Lower lobe of right lung (tissue), 2 donors: ENCODE measurements around the gene CEP295NL. TPM values are rescaled to one million over a fixed set of nuclear protein-coding genes. Genes with fewer than 3 reads are reported as not detected.
"Not testable (repeated sequence)": the region's sequence is repeated elsewhere in the genome, so short reads cannot be mapped to it uniquely, and the experiment has no call there.

Source experiments
- ATAC-seq, 2 donors: fragments of 200-7000 bp; cut with Tn5 transposase; one replicate each; pipeline ENCODE4 v1.9.1; 2020 to 2022; ENCODE audit warnings: mild to moderate bottlenecking in 2 of 2, moderate library complexity in 2 of 2
- DNase-seq: peaks from one replicate; pipeline ENCODE4 v3.0.0-alpha.2; 2020
- H3K27ac ChIP-seq: fragments of 200-600 bp; one replicate; pipeline ENCODE4 v1.8.0; 2022
- H3K27me3 ChIP-seq: fragments of 200-600 bp; one replicate; pipeline ENCODE4 v1.8.0; 2022; ENCODE audit warnings: low read depth
- H3K36me3 ChIP-seq: fragments of 200-600 bp; one replicate; pipeline ENCODE4 v1.8.0; 2022; ENCODE audit warnings: mild to moderate bottlenecking
- H3K4me1 ChIP-seq: fragments of 200-600 bp; one replicate; pipeline ENCODE4 v1.8.0; 2022
- H3K4me3 ChIP-seq: fragments of 200-600 bp; one replicate; pipeline ENCODE4 v1.8.0; 2022; ENCODE audit warnings: mild to moderate bottlenecking
- H3K9me3 ChIP-seq: fragments of 200-600 bp; one replicate; pipeline ENCODE4 v1.8.0; 2022
- intact Hi-C: fragments of 100-400 bp; cut with DNase I; formaldehyde crosslinking; loops from one replicate; pipeline ENCODE4 v1.11.0; 2022
- total RNA-seq: library from RNA; stranded (reverse); fragmentation: NEBNext Ultra II Directional; extraction: Animal tissue kit (Norgen Biotek cat#: 25700); gene quantifications from one replicate; pipeline ENCODE4 v1.2.1, GENCODE V29; 2021
- TF ChIP-seq, protein P1 (sequence below): fragments of 200-600 bp; IDR thresholded peaks from one replicate; pipeline ENCODE4 v1.8.0; 2022; ENCODE audit warnings: antibody characterized with exemption, mild to moderate bottlenecking
- donor health status: DM: no; HTN: yes; CAD: no; lungs with severe emphysema.

CEP295NL gene
- total RNA-seq, 1 donor from 2014 or later, result 5.5 TPM

DNA sequence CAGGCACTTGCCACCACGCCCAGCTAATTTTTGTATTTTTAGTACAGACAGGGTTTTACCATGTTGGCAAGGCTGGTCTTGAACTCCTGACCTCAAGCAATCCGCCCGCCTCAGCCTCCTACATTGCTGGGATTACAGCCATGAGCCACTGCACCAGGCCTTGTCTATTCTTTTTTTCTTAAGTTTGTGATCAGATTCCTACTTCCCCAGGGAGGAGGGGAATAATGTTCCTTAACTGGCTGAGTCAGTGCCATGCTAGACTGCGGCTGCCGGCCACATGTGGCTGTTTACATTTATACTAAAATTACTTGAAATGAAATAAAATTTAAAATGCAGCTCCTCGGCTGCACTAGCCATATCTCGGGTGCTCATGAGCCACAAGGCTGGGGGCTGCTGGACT, 34.6 kb downstream of the CEP295NL start:
- DNase-seq, result no peak

DNA sequence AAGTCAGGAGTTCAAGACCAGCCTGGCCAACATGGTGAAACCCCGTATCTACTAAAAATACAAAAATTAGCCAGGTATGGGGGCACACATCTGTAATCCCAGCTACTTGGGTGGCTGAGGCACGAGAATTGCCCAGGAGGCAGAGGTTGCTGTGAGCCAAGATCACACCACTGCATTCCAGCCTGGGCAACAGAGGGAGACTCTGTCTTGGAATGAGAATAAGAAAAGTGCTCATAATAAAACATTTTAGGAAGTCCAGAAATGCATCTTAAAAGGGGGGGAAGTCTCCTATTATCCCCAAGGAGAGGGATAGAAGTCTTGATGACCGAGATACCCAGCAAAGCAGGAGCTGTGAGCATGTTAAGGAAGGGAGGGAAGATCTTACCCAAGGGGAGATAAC, 36.0 kb downstream of the CEP295NL start:
- H3K4me3 ChIP-seq, ATAC-seq, H3K27me3 ChIP-seq, DNase-seq, H3K27ac ChIP-seq, H3K9me3 ChIP-seq: not testable (repeated sequence)
- H3K36me3 ChIP-seq, result peaks cover 54% of the 10 kb centered on the region
- intact Hi-C loops, result loop anchor here (10.0 kb wide), 1 partner anchor 98 kb away; no protein-coding TSS in a partner anchor
- peaks cover 15% of the 10 kb centered on the region for H3K4me1 ChIP-seq

More for the DNA sequence above, 34.6 kb downstream of the CEP295NL start:
- Histone ChIP-seq H3K27me3 (no peaks in the 10 kb centered on the region), H3K36me3 (peaks cover 66% of the 10 kb centered on the region), H3K4me1 (peaks cover 11% of the 10 kb centered on the region), H3K9me3 (no peaks in the 10 kb centered on the region), H3K4me3 (no peak overlapping the region), H3K27ac (no peak overlapping the region)
- TF ChIP-seq, protein P1, sequence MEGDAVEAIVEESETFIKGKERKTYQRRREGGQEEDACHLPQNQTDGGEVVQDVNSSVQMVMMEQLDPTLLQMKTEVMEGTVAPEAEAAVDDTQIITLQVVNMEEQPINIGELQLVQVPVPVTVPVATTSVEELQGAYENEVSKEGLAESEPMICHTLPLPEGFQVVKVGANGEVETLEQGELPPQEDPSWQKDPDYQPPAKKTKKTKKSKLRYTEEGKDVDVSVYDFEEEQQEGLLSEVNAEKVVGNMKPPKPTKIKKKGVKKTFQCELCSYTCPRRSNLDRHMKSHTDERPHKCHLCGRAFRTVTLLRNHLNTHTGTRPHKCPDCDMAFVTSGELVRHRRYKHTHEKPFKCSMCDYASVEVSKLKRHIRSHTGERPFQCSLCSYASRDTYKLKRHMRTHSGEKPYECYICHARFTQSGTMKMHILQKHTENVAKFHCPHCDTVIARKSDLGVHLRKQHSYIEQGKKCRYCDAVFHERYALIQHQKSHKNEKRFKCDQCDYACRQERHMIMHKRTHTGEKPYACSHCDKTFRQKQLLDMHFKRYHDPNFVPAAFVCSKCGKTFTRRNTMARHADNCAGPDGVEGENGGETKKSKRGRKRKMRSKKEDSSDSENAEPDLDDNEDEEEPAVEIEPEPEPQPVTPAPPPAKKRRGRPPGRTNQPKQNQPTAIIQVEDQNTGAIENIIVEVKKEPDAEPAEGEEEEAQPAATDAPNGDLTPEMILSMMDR, result no peak
- intact Hi-C loops, result loop anchor here (10.0 kb wide), 1 partner anchor 96 kb away; no protein-coding TSS in a partner anchor
- ATAC-seq, result no peak

DNA sequence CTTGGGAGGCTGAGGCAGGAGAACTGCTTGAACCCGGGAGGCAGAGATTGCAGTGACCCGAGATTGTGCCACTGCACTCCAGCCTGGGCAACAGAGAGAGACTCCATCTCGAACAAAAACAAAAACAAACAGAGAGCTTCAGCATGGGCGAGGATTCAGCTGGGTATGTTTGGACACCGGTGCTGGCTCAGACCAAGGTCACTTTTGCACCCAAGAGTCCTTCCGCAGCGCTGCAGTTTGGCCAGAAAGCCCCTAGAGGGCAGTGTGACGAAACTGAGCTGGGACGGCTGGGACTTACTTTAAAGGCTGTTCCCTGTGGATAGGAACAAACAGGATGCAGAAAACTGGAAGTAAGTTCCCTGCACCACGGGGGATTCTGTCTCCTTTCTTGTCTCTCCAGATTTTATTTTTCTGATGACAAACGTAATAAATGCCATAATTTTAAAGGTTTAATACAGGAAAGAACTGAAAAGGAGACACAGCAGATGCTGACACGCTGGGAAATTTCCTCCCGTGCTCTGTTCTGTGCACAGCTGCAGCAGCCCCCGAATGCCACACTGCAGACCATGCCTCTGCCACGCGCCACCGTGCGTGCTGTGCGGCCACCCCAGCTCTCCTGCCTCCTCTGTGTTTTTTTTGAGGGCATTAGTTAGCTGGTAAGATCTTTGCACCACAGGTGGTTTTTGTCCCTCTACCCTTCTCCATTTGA, 37.2 kb downstream of the CEP295NL start:
- H3K4me1 ChIP-seq, result peaks cover 21% of the 10 kb centered on the region
- H3K9me3 ChIP-seq, result no peaks in the 10 kb centered on the region
- intact Hi-C loops, result loop anchor here (10.0 kb wide), 1 partner anchor 99 kb away; no protein-coding TSS in a partner anchor
- H3K36me3 ChIP-seq, result peaks cover 46% of the 10 kb centered on the region
- peak overlapping the region; percentile 28 for H3K4me3 ChIP-seq
- ATAC-seq (peak; percentile 80 to 87), DNase-seq (peak; percentile 80)
- H3K27ac ChIP-seq, result no peak overlapping the region
- no peaks in the 10 kb centered on the region for H3K27me3 ChIP-seq
- TF ChIP-seq, protein P1, result peak; percentile 92

DNA sequence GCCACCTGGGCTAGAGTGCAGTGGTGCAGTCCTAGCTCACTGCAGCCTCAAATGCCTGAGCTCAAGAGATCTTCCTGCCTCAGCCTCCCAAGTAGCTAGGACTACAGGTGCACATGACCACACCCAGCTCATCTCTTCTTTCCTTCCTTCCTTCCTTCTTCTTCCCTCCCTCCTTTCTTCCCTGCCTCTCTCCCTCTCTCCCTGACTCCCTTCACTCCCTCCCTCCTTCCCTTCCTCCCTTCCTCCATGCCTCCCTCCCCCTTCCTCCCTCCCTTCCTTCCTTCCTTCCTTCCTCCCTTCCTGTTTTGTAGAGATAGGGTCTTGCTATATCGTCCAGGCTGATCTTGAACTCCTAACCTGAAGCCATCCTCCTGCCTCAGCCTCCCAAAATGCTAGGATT, 38.9 kb downstream of the CEP295NL start:
- TF ChIP-seq, protein P1, result no peak
- H3K4me1 ChIP-seq, result peaks cover 21% of the 10 kb centered on the region
- peaks cover 32% of the 10 kb centered on the region for H3K36me3 ChIP-seq
- intact Hi-C loops, result loop anchor here (10.0 kb wide), 1 partner anchor 101 kb away; no protein-coding TSS in a partner anchor
- H3K4me3 ChIP-seq, result no peak overlapping the region
- no peak overlapping the region for H3K27ac ChIP-seq
- no peaks in the 10 kb centered on the region for H3K9me3 ChIP-seq
- DNase-seq, result no peak
- no peak for ATAC-seq
- no peaks in the 10 kb centered on the region for H3K27me3 ChIP-seq

DNA sequence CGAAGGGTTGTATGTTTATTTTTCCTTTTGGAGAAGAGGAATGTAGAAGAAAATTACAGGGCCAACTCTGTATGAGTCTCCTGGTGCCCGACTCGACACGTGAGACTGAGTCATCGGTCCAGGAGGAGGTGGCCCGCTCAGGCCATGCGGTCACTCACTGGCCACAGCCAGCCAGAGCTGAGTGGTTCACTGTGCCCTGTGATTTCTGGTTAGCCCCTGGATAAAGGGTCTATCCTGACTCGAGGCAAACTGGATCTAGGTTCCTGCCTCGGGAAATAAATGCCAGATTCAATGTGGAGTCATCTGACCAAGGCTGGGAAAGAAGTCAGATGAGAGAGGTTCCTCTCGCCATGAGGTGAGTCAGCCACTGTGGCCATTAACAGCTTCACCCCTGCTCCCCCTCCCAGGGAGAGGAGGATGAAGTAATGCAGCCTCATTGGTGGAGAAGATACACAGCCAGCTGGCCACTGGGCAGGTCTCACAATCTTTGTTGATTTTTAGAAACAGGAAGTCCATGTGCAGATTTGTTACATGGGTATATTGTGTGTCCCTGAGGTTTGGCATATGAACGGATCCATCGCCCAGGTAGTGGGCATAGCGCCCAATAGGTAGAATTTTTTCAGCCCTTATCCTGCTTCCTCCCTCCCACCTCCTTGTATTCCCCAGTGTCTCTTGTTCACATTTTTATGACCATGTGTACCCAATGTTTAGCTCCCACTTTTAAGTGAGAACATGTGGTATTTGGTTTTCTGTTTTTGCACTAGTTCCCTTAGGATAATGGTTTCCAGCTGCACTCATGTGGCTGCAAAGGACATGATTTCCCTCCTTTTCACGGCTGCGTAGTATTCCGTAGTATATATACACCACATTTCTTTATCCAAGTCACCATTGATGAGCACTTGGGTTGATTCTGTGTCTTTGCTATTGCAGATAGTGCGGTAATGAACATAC, 40.7 kb downstream of the CEP295NL start:
- peaks cover 21% of the 10 kb centered on the region for H3K4me1 ChIP-seq
- H3K27ac ChIP-seq, result peak overlapping the region; percentile 61
- peaks cover 21% of the 10 kb centered on the region for H3K36me3 ChIP-seq
- TF ChIP-seq, protein P1, result no peak
- no peaks in the 10 kb centered on the region for H3K27me3 ChIP-seq
- DNase-seq (peak; percentile 74), ATAC-seq (peak; percentile 84 to 91)
- H3K9me3 ChIP-seq, result no peaks in the 10 kb centered on the region
- H3K4me3 ChIP-seq, result no peak overlapping the region
- intact Hi-C loops, result loop anchor here (10.0 kb wide), 1 partner anchor 102 kb away; no protein-coding TSS in a partner anchor
